ENCODE data around the gene DGKA.
"Not testable (repeated sequence)": the region's sequence is repeated elsewhere in the genome, so short reads cannot be mapped to it uniquely, and the experiment has no call there.

DGKA gene

GRCh38 chr12:55930771-55931316 lies at the start of gene DGKA:
Gene DGKA, plus strand, starts transcription at chr12:55931162. Its CDS starts 5,342 bp downstream, at chr12:55936504.
- peaks cover 37% of the 10 kb centered on the region for H3K27me3 ChIP-seq (ENCODE audit: control insufficient read depth, insufficient read depth, low read length)
- no peak within 1 kb of the TSS for H3K27ac ChIP-seq (ENCODE audit: low read length)

GRCh38 chr12:55885113-55885512 lies 45.8 kb upstream of the DGKA start:
- no peak overlapping the region for H3K9ac ChIP-seq (ENCODE audit: low read length)
- no peak overlapping the region for H3K27ac ChIP-seq (ENCODE audit: low read length)
- no peaks in the 10 kb centered on the region for H3K4me1 ChIP-seq (ENCODE audit: control insufficient read depth, low read depth, low read length)
- H3K4me3 ChIP-seq (ENCODE audit: low read length) = no peak overlapping the region
- H3K27me3 ChIP-seq (ENCODE audit: control insufficient read depth, insufficient read depth, low read length) = no peaks in the 10 kb centered on the region
- no peaks in the 10 kb centered on the region for H3K36me3 ChIP-seq (ENCODE audit: control insufficient read depth, low read depth, low read length)
- H3K9me3 ChIP-seq (ENCODE audit: control insufficient read depth, low read depth, low read length) = no peaks in the 10 kb centered on the region

More at GRCh38 chr12:55930771-55931316, at the start of gene DGKA:
- peak within 1 kb of the TSS; percentile 23 for H3K9ac ChIP-seq (ENCODE audit: low read length)
- peaks cover 11% of the 10 kb centered on the region for H3K4me1 ChIP-seq (ENCODE audit: control insufficient read depth, low read depth, low read length)
- no peaks in the 10 kb centered on the region for H3K36me3 ChIP-seq (ENCODE audit: control insufficient read depth, low read depth, low read length)
- no peaks in the 10 kb centered on the region for H3K9me3 ChIP-seq (ENCODE audit: control insufficient read depth, low read depth, low read length)
- H3K4me3 ChIP-seq (ENCODE audit: low read length) = peak within 1 kb of the TSS; percentile 67

DNA sequence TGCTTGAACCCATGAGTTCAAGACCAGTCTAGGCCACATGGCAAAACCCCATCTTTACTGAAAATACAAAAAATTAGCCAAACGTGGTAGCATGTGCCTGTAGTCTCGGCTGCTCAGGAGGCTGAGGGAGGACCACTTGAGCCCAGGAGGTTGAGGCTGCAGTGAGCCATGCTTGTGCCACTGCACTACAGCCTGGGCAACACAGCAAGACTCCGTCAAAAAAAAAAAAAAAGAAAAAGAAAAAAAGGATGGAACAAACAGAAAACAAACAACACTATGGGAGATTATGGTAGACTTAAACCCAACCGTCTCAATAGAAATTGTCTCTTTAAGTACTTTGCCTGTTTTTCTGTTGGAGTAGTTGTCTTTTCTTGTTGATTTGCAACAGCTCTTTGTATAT lies 39.7 kb upstream of the DGKA start:
- Histone ChIP-seq H3K4me3 (ENCODE audit: low read length) (no peak overlapping the region), H3K27me3 (ENCODE audit: control insufficient read depth, insufficient read depth, low read length) (no peaks in the 10 kb centered on the region)

DNA sequence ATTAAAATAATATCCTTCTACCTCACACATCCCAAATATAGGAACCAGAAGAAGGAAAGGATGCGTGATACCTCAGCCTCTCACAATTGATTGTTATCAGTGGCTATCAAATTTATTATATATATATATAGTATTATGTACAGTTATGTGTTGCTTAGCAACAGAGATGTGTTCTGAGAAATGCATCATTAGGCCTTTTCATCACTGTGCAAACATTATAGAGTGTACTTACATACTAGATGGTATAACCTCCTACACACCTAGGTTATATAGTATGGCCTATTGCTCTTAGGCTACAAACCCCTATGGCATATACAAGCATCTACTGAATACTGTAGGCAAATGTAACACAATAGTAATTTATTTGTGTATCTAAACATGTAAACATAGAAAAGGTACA lies 37.2 kb upstream of the DGKA start:
- no peak overlapping the region for H3K4me3 ChIP-seq (ENCODE audit: low read length)
- no peak overlapping the region for H3K9ac ChIP-seq (ENCODE audit: low read length)
- H3K4me1 ChIP-seq (ENCODE audit: control insufficient read depth, low read depth, low read length) = no peaks in the 10 kb centered on the region
- no peaks in the 10 kb centered on the region for H3K9me3 ChIP-seq (ENCODE audit: control insufficient read depth, low read depth, low read length)
- no peaks in the 10 kb centered on the region for H3K36me3 ChIP-seq (ENCODE audit: control insufficient read depth, low read depth, low read length)
- no peak overlapping the region for H3K27ac ChIP-seq (ENCODE audit: low read length)
- H3K27me3 ChIP-seq (ENCODE audit: control insufficient read depth, insufficient read depth, low read length) = no peaks in the 10 kb centered on the region

More for the DNA sequence above, 39.7 kb upstream of the DGKA start:
- Histone ChIP-seq H3K9me3 (ENCODE audit: control insufficient read depth, low read depth, low read length) (no peaks in the 10 kb centered on the region), H3K36me3 (ENCODE audit: control insufficient read depth, low read depth, low read length) (no peaks in the 10 kb centered on the region), H3K4me1 (ENCODE audit: control insufficient read depth, low read depth, low read length) (no peaks in the 10 kb centered on the region), H3K27ac (ENCODE audit: low read length) (no peak overlapping the region), H3K9ac (ENCODE audit: low read length) (no peak overlapping the region)

DNA sequence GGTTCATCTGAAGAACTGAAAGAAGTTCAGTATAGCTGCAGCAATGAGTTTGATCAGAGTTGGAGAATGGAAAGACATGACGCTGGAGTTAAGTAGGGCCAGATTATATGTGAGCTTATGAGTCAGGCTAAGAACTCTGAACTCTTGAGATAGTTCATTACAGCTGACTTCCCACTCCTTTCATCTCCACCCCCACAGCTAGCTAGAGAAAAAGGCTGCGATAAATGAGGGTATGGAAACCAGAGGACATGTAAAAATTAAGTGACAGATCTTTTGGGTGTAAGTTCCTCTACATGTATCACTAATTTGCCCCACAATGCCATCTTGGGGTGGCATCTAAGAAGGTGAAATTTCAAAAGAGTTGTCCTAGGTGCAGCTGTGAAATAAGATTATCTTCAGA lies 31.9 kb upstream of the DGKA start:
- no peaks in the 10 kb centered on the region for H3K9me3 ChIP-seq (ENCODE audit: control insufficient read depth, low read depth, low read length)

DNA sequence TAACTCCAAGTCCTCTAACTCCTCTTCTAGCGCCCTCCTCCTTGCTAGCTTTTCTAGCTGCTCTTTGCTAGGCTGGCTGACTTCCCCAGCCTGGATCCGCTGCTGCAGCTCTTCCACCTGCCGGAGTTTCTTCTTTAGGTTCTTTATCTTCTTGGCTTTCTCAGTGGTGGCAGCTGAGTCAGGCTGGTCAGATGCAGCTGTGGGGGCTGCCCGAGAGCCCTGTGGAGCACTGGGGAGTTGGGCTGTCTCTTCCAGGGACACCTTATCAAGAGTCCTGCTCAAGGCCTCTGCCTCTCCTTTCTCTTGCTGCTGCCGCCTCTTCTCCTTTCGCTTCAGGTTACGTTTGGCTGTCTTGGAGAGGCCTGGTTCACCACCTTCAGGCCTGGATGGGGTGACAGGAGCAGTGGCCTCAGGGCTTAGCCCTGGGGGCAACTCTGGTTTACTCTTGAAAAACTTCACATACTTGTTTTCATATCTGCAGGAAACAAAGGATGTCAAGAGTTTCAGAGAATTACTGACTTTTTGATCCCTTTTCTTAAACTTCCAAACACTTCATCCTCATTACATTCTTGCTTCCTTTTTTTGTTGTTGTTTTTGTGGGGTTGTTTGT lies 29.0 kb upstream of the DGKA start:
- Histone ChIP-seq H3K4me1 (ENCODE audit: control insufficient read depth, low read depth, low read length) (no peaks in the 10 kb centered on the region), H3K9me3 (ENCODE audit: control insufficient read depth, low read depth, low read length) (no peaks in the 10 kb centered on the region), H3K9ac (ENCODE audit: low read length) (no peak overlapping the region), H3K4me3 (ENCODE audit: low read length) (no peak overlapping the region), H3K27me3 (ENCODE audit: control insufficient read depth, insufficient read depth, low read length) (no peaks in the 10 kb centered on the region), H3K36me3 (ENCODE audit: control insufficient read depth, low read depth, low read length) (peaks cover 31% of the 10 kb centered on the region), H3K27ac (ENCODE audit: low read length) (no peak overlapping the region)

More for the DNA sequence above, 31.9 kb upstream of the DGKA start:
- no peaks in the 10 kb centered on the region for H3K27me3 ChIP-seq (ENCODE audit: control insufficient read depth, insufficient read depth, low read length)
- H3K4me3 ChIP-seq (ENCODE audit: low read length) = no peak overlapping the region
- H3K36me3 ChIP-seq (ENCODE audit: control insufficient read depth, low read depth, low read length) = peaks cover 31% of the 10 kb centered on the region
- no peaks in the 10 kb centered on the region for H3K4me1 ChIP-seq (ENCODE audit: control insufficient read depth, low read depth, low read length)
- no peak overlapping the region for H3K9ac ChIP-seq (ENCODE audit: low read length)
- no peak overlapping the region for H3K27ac ChIP-seq (ENCODE audit: low read length)

GRCh38 chr12:55906056-55906455 lies 24.9 kb upstream of the DGKA start:
- Histone ChIP-seq H3K27ac (ENCODE audit: low read length) (no peak overlapping the region), H3K27me3 (ENCODE audit: control insufficient read depth, insufficient read depth, low read length) (no peaks in the 10 kb centered on the region), H3K9ac (ENCODE audit: low read length) (no peak overlapping the region), H3K4me1 (ENCODE audit: control insufficient read depth, low read depth, low read length) (no peaks in the 10 kb centered on the region), H3K9me3 (ENCODE audit: control insufficient read depth, low read depth, low read length) (no peaks in the 10 kb centered on the region), H3K36me3 (ENCODE audit: control insufficient read depth, low read depth, low read length) (peaks cover 27% of the 10 kb centered on the region), H3K4me3 (ENCODE audit: low read length) (no peak overlapping the region)

GRCh38 chr12:55908726-55909512 lies 22.0 kb upstream of the DGKA start:
- Histone ChIP-seq H3K4me1 (ENCODE audit: control insufficient read depth, low read depth, low read length) (no peaks in the 10 kb centered on the region), H3K27me3 (ENCODE audit: control insufficient read depth, insufficient read depth, low read length) (no peaks in the 10 kb centered on the region), H3K36me3 (ENCODE audit: control insufficient read depth, low read depth, low read length) (peaks cover 11% of the 10 kb centered on the region), H3K9me3 (ENCODE audit: control insufficient read depth, low read depth, low read length) (no peaks in the 10 kb centered on the region), H3K4me3 (ENCODE audit: low read length) (no peak overlapping the region), H3K27ac (ENCODE audit: low read length) (peak overlapping the region; percentile 27), H3K9ac (ENCODE audit: low read length) (no peak overlapping the region)

- H3K4me1 ChIP-seq (ENCODE audit: control insufficient read depth, low read depth, low read length) = no peaks in the 10 kb centered on the region
- H3K9me3 ChIP-seq (ENCODE audit: control insufficient read depth, low read depth, low read length) = no peaks in the 10 kb centered on the region
- H3K36me3 ChIP-seq (ENCODE audit: control insufficient read depth, low read depth, low read length) = peaks cover 17% of the 10 kb centered on the region
- H3K9ac ChIP-seq (ENCODE audit: low read length) = no peak overlapping the region
- no peak overlapping the region for H3K4me3 ChIP-seq (ENCODE audit: low read length)
- peak overlapping the region; percentile 27 for H3K27ac ChIP-seq (ENCODE audit: low read length)
- H3K27me3 ChIP-seq (ENCODE audit: control insufficient read depth, insufficient read depth, low read length) = no peaks in the 10 kb centered on the region
Observed at GRCh38 chr12:55909513-55909884, 21.5 kb upstream of the DGKA start.

GRCh38 chr12:55912908-55913307 lies 18.1 kb upstream of the DGKA start:
- H3K27me3 ChIP-seq (ENCODE audit: control insufficient read depth, insufficient read depth, low read length) = no peaks in the 10 kb centered on the region
- H3K27ac ChIP-seq (ENCODE audit: low read length) = no peak overlapping the region
- no peaks in the 10 kb centered on the region for H3K4me1 ChIP-seq (ENCODE audit: control insufficient read depth, low read depth, low read length)
- no peak overlapping the region for H3K4me3 ChIP-seq (ENCODE audit: low read length)
- H3K9me3 ChIP-seq (ENCODE audit: control insufficient read depth, low read depth, low read length) = no peaks in the 10 kb centered on the region
- no peak overlapping the region for H3K9ac ChIP-seq (ENCODE audit: low read length)
- peaks cover 22% of the 10 kb centered on the region for H3K36me3 ChIP-seq (ENCODE audit: control insufficient read depth, low read depth, low read length)

DNA sequence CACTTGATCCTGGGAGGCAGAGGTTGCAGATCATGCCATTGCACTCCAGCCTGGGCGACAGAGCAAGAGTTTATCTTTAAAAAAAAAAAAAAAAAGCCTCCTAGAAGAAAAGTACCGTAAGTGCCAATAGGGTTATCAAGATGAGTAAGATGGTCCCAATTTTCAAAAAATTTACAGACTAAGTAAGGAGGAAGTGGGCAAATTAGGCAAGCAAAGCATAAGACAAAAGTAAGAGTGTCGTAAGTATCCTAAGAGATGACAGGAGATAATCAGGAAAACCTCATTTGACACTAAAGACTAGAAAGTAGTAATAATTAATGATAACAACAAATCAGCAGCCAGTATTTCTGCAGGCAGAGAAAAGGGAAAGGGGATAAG lies 15.5 kb upstream of the DGKA start:
- H3K36me3 ChIP-seq (ENCODE audit: control insufficient read depth, low read depth, low read length) = peaks cover 22% of the 10 kb centered on the region
- H3K9ac ChIP-seq (ENCODE audit: low read length) = no peak overlapping the region
- no peak overlapping the region for H3K4me3 ChIP-seq (ENCODE audit: low read length)
- no peak overlapping the region for H3K27ac ChIP-seq (ENCODE audit: low read length)
- H3K9me3 ChIP-seq (ENCODE audit: control insufficient read depth, low read depth, low read length) = no peaks in the 10 kb centered on the region
- H3K27me3 ChIP-seq (ENCODE audit: control insufficient read depth, insufficient read depth, low read length) = no peaks in the 10 kb centered on the region
- H3K4me1 ChIP-seq (ENCODE audit: control insufficient read depth, low read depth, low read length) = no peaks in the 10 kb centered on the region

DNA sequence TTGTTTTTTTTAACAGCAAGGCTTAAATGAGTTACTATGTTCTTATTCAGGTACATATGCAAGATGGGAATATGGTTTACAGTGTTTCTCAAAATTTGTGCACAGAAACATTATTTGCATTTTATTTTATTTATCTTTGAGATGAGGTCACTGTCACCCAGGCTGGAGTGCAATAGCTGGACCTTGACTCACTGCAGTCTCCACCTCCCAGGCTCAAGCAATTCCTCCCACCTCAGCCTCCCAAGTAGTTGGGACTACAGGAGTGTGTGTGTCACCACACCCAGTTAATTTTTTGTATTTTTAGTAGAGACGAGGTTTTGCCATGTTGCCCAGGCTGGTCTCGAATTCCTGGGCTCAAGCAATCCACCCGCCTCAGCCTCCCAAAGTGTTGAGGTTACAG lies 11.9 kb upstream of the DGKA start:
- not testable (repeated sequence) for H3K4me3 ChIP-seq (ENCODE audit: low read length); H3K4me1 ChIP-seq (ENCODE audit: control insufficient read depth, low read depth, low read length); H3K9me3 ChIP-seq (ENCODE audit: control insufficient read depth, low read depth, low read length); H3K27me3 ChIP-seq (ENCODE audit: control insufficient read depth, insufficient read depth, low read length); H3K27ac ChIP-seq (ENCODE audit: low read length); H3K9ac ChIP-seq (ENCODE audit: low read length)
- H3K36me3 ChIP-seq (ENCODE audit: control insufficient read depth, low read depth, low read length) = peaks cover 29% of the 10 kb centered on the region
